CD4-positive, alpha-beta T cell treated with Interleukin-21 for 1 hour (primary cell): Measurements from ENCODE around the gene FSTL3.

Experiments used
- DNase-seq: peaks from one replicate; pipeline ENCODE4 v3.0.0-alpha.2; 2020

FSTL3 gene

GRCh38 chr19:645912-646778 lies 30.0 kb upstream of the FSTL3 start:
- DNase-seq: no peak

DNA sequence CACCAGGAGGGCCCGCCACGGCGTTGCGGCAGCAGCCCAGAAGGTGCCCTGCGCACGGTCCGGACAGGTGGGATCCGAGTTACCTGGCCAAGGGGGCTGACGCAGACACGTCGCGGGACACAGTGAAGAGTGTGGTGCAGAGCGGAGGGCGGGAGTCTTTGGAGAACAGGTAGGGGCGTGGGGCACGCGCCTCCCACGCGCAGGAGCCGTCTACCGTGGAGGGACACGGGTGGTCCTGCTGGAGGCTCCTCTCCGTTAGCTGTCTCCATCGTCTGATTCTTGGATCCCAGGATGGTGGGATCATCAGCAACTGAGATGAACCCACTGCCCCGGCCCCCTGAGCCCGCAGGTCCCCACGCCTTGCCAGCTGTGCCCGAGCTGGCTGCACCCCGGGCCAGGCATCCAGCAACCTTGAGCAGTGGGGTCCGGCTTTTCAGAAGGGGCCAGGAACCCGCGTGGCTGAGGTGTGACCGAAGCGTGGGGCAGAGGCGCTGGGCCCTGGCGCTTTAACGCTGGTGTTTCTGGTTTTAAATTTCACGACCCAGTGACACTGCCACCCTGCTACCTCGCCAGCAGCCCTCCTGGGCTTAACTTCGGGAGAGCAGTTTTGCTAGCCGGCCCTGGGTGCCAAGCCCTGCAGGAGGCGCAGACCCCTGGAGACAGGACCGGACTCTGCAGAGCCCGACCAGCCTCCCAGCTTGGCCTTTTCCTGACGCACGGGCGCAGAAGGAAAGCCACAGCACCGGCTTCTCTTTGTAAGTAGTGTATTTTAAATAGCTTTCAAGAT lies 29.2 kb upstream of the FSTL3 start:
- DNase-seq: no peak

DNA sequence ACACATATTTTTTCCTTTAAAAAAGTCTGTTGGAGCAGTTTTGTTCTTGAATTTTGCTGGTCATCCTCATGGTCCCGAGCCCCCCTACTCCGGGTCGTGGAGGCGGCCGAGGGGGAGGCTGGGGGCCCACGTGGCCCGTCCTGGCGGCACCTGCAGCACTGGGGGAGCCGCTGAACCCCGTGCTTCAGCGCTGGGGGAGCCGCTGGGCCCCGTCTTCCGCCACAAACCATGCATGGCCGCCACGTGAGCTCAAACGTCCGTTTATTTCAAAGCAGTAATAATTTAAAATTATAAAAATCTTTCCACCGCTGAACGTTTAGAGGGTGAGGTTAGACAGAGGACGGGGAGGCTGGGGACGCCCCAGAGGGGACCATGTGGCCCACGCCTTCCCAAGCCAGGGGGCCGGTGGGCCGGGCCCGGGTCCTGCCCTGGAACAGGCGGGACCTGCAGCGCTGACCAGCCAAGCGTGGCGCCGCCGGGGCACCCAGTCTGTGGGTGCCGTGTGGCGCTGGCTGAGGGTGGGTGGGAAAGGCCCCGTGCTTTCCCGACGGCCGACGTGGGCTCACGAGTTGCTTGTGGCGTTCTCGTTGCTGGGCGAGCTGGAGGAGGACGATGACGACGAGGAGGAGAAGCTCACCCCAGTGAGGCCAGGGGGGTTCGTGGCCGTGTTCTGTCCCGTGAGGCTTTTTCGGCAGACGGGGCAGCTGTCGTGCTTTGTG lies 28.5 kb upstream of the FSTL3 start:
- DNase-seq: no peak

GRCh38 chr19:648305-648704 lies 27.9 kb upstream of the FSTL3 start:
- no peak for DNase-seq

DNA sequence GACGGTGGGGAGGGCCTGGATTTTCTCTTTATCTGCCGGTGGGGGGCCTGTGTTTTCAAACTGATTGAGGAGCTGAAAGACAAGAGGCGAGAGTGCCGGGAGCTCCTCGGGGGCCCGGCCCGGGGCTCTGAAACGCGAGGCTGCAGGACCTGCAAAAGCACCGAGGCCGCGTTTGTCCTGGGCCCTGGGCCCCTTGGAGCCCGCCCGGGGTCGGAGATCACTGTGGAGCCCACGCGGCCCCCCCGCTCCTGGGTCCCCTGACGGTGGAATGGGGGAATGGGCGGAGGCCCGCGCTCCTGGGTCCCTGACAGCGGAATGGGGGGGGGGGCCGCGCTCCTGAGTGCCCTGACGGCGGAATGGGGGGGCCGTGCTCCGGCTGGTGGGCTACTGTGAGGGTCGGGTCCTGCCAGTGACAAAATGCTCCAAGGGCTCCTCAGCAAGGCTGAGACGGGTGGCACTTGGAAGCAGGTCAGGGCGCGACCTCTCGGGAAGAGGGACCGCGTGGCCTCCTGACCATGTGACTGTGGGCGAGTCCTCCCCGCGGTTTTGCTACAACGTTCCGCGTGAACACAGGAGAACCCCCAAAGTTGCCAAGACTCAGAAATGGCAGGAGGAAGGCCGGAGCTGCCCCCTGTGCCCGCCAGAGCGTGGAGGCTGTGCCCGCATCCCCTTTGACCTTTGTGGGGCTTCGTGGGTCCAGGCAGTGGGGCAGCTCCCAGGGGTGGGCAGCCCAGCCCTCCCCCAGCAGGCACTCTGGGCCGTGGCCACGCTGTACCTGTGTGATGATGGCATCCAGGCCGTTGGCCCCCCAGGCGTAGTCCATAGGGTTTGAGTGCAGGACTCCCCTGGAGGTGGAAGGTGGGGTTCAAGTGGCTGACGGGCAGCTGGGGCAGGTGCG lies 27.0 kb upstream of the FSTL3 start:
- no peak for DNase-seq

DNA sequence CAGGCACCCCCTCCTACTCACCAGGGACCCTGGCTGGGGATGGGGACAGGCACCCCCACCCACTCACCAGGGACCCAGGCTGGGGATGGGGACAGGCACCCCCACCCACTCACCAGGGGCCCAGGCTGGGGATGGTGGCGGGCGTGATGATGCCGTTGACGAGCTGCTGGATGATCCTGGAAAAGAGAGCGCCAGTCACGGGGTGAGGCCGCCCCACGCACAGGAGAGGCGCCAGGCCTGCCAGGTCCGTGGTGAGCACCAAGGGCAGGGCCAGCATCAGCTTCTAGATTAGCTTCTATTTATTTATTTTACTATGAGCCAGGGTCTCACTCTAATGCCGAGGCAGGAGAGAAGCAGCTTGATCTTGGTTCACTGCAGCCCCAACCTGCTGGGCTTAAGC lies 26.1 kb upstream of the FSTL3 start:
- DNase-seq: no peak

DNA sequence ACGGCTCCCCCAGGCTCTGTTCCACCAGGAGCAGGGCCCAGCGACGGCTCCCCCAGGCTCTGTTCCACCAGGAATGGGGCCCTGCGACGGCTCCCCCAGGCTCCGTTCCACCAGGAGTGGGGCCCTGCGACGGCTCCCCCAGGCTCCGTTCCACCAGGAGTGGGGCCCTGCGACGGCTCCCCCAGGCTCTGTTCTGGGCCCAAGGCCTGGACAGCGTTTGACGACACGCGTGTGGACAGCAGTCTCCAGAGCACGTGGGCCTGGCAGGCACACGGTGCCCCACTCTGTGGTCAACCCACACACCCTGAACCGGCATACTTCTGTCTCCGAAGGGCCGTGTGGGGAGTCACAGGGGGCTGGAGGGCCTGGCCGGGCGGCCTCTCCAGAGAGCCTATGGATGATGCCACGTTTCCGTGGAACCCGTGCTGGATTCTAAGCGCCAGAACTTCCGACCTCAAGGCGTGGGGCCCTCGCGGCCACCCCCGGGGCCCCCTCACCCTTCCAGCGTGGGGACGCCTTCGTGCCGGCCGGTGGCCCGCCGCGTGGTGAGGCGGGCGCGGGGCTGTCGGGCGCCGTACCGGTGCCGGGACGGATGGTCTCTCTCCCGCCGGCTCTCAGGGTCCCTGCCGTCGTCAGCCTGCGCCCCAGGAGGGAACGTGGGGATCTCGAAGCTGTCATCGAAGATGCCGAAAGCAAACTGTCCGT lies 24.9 kb upstream of the FSTL3 start:
- no peak for DNase-seq

DNA sequence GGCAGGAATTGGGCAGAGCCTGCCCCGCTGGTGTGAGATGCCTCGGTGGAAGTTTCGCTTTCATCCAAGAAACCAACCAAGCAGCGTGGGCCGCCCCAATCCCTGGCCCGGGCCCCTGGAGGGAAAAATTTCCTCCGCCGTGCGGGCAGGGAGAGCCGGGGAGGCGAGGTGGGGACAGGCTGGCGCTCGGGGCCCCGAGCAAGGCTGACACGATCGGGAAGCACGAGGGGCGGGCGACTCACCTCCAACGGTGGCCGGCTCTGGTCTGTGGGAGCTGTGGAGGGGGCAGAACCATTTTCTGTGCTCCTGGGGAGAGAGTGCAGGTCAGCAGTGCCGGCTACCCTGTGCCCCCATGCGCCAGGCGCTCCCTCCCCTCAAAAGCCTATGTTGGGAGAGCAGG lies 24.2 kb upstream of the FSTL3 start:
- DNase-seq: no peak

DNA sequence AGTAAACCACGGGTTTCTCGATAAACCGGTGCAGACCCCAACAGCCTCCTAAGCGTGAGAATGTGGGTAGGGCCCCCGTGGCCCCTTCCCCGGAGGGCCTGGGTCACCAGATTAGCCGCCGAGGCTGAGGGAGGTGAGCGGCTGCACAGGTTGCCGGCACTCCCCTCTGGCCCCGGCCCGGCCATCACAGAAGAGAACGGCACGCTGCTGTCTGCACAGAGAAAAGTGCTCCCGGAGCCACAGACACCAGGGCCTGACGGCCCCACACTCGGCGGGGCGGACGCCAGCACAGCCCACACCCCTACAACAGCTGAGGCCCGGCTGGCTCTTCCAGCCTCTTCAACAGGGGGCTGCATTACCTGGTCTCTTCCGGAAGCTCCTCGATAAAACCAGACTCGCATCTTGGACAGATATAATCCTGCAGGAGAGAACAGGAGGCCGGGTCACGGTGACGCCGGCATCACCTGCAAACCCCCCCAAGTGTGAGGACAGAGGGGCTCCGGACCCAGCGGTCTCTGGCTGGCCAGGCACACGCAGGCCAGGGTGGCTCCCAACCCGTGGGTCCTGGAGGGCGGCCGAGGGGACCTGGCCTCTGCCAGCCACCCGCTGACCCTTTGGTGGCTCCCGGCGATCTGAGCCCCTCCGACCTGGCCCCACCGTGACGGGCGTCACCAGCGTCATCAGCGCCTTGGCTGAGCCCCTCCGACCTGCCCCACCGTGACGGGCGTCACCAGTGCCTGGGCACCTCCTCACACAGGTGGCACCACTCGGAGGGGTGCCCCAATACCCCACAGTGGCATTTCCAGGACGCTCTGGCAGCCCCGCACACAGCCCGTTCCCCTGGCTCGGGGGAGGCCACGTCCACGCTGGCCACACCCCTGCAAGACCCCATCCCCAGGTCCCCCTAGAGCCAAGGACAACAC lies 23.5 kb upstream of the FSTL3 start:
- DNase-seq: no peak

- no peak for DNase-seq
Measured at GRCh38 chr19:653425-653824, 22.8 kb upstream of the FSTL3 start.

DNA sequence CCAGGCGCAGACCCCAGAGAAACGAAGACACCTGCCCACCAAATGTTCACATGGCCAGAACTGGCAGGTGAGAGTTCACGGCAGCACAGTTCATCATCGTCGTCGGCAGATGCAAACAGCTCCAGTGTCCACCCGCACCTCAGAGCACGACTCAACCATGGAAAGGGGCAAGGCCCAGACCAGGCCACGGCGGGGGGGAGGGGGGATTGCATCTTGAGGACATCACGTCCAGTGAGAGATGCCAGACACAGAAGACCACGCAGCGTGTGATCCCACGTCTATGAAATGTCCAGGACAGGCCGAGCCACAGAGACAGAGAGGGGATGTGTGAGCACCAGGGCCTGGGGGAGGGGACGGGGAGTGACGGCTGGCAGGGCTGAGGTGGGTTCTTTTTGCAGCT lies 20.5 kb upstream of the FSTL3 start:
- DNase-seq: no peak

DNA sequence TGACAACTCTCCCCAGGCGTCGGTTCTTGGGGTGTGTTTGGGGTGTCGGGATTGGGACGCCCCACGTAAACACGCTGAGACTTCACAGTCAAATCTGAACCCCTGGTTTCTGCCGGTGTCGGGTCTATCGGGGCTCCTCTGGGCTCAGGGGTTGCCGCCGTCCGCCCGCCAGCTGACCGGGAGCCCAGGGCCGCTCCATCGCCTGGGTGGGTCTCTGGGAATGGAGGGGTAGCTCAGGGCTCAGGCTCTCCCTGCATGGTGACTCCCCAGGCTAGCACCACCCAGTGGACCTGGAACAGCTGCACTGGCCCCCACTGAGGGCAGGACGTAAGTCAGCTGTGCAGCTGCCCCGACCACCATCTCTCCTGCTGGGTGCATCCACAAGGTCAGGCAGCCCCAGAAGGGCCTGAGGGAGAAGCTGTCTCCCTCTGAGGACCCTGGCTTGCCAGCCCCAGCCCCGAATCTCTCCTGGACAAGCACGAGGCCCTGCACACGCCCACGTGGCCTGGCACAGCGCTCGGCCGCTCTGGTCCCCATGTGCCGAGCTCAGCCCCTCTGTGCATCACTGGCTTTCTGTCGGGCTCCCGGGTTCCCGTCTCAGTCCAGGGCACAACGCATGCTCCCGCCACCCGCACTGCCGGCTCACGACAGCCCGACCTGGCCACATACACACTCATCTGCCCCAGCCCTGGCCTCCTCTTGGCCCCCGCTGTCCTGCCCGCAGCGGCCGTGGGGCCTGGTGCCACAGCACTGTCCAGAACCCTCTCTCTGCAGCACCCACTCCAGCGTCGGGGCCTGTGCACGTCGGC lies 19.2 kb upstream of the FSTL3 start:
- no peak for DNase-seq

DNA sequence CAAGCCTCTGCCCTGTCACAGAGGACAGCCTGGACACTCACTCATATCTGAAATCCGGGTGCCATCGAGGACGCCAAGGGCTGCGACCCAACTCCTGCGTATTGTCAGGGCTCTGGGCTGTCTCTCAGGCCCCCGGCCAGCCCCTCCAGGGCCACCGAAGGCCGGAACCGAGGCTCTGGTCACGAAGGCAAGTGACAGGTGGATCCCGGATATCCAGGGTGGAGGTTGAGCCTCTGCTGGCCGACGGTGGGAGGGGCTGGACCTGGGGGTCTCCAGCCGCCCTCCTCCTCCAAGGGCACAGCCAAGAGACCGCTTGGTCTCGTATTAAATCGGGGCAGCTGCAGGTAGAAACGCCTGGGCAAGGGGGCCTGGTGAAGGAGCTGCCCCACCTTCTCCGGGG lies 18.6 kb upstream of the FSTL3 start:
- DNase-seq: no peak

DNA sequence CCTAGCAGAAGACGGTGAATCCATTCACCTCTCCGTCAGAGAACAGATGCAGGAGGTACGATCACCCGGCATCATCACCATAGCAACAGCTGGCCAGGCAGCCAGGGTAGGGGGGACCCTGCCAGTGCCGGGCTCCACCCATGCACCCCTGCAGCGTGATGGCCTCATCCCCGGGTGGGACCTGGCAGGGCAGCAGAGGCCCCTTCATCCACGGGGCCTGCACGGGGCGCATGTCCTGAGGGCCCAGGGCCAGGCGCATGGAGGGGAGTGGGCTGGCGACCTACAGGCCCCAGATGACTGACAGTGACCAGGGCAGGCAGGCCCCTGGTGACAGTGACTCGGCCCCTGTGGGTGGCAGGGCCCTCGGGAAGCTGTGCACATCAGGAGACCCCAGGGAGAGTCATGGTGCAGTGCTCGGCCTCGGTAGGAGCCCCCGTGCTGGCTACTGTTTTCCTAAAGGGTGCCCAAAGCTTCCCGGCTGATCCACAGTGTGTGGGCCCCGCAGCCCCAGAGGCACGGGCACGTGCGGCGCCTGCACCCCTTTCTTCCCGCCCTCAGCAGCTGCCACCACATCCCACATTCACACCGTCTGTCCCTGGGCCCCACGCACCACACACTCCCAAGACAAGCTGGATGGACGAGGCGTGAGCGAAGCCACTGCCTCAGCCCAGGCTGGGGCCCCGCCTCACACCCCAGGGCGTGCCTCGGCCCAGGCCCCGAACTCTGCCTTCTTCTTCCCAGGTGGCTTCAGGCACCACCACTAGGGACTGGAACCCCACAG lies 17.9 kb upstream of the FSTL3 start:
- no peak for DNase-seq

DNA sequence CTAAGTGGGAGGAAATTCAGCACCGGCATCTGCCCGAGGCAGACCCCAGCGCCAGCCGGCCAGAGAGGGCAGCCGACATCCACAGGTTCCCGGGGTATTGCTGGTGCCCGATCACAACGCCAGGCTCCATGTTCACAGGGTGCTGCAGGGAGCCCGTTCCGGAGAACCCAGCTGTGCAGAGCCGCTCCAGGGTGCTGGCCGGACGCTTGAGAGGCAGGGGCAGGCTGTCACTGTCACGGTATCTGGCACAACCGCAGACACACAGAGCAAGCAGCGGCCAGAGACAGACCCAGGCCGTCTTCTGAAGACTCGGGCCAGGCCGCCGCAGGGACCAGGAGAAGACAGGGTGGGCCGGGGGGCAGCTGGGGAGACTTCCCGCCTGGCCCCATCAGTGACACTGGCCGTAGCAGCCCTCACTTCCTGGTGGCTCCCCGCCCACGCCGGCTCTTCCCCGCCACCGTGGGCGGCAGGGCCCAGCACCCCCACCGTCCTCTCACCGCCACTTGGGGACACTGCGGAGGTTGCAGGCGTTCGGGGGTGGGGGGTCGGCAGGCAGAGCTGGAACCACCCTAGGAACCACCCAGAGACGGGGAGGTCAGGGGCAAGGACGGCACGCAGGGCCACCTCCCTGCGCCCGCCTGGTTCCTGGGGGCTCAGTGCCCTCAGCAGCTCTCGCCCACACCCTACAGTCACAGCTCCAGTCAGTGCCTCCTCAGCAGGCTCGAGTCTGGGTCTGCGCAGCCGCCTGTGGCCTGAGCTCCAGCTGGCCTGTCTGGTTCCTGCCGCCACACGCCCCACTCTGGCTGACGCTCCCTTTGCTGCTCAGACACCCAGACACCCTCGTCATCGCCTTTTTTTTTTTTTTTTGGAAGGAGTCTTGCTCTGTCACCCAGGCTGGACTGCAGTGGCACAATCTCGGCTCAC lies 17.0 kb upstream of the FSTL3 start:
- peak; percentile 73 for DNase-seq

GRCh38 chr19:660793-661426 lies 15.3 kb upstream of the FSTL3 start:
- DNase-seq: no peak
